Endothelial cell of umbilical vein (primary cell): ENCODE measurements around the gene ATIC. TPM values are rescaled to one million over a fixed set of nuclear protein-coding genes. Genes with fewer than 3 reads are reported as not detected.

Source experiments
- BruUV-seq: library from RNA; stranded (reverse); fragments of 400-500 nt; replicated peaks from 2 replicates; lab custom pipeline; 2021; lab: Mats Ljungman, UMichigan
- CTCF ChIA-PET: fragments of 300-600, 350-600 bp; sonication (Branson Sonifier 250); formaldehyde crosslinking; loops from one replicate; lab custom pipeline; 2021; ENCODE audit warnings: antibody characterized with exemption, inconsistent platforms; lab: Charles Lee
- POLR2A ChIA-PET: fragments of 300-600, 350-600 bp; sonication (Branson Sonifier 250); formaldehyde crosslinking; loops from one replicate; lab custom pipeline; 2021; ENCODE audit warnings: antibody characterized with exemption, inconsistent platforms; lab: Charles Lee
- DNase-seq: peaks from one replicate; pipeline ENCODE4 v3.0.0-alpha.2; 2011; ENCODE audit warnings: low read depth, low spot score
- FAIRE-seq: peaks from 2 replicates; lab custom pipeline; 2011; peaks lifted over from hg19 to GRCh38; lab: Jason Lieb, UNC
- H2AFZ ChIP-seq: 2 replicates; pipeline ENCODE4 v1.6.0; 2012; ENCODE audit warnings: low read depth, low read length, control low read depth, inconsistent platforms
- H3K27ac ChIP-seq: 2 replicates; pipeline ENCODE4 v1.5.1; 2011; ENCODE audit warnings: low read depth, mild to moderate bottlenecking, control low read depth, low read length, moderate library complexity; ENCODE audit not compliant: insufficient read depth
- H3K27me3 ChIP-seq, 2 experiments: 2 replicates each; pipeline versions ENCODE4 v1.6.0 to v1.6.1; 2011; ENCODE audit warnings: low read length in 2 of 2, mixed read lengths in 1 of 2; ENCODE audit not compliant: control insufficient read depth in 2 of 2, insufficient read depth in 2 of 2
- H3K36me3 ChIP-seq, 2 experiments: 2 replicates in 1 of 2; 3 replicates in 1 of 2; pipeline ENCODE4 v1.5.1; 2011; ENCODE audit warnings: low read length in 2 of 2, mild to moderate bottlenecking in 1 of 2, moderate library complexity in 1 of 2; ENCODE audit not compliant: control insufficient read depth in 2 of 2, insufficient read depth in 2 of 2; ENCODE audit errors: extremely low read depth in 1 of 2
- H3K4me1 ChIP-seq: 3 replicates; pipeline ENCODE4 v1.5.1; 2011; ENCODE audit warnings: mild to moderate bottlenecking, low read length; ENCODE audit not compliant: control insufficient read depth, insufficient read depth; ENCODE audit errors: extremely low read depth
- H3K4me2 ChIP-seq: 2 replicates; pipeline ENCODE4 v1.6.1; 2011; ENCODE audit warnings: low read length, control low read depth, mixed read lengths; ENCODE audit not compliant: insufficient read depth
- H3K4me3 ChIP-seq, 3 experiments: fragments of 200-600 bp in 1 of 3; sonication (generic), shearing (Covaris generic) in 1 of 3; replicated peaks in 1 of 3; 2 replicates each; pipeline ENCODE4 v1.5.1; 2011 to 2016; ENCODE audit warnings: control low read depth in 3 of 3, low read length in 3 of 3, mild to moderate bottlenecking in 2 of 3, inconsistent platforms in 1 of 3, low read depth in 1 of 3, moderate library complexity in 1 of 3; ENCODE audit not compliant: insufficient read depth in 1 of 3
- H3K79me2 ChIP-seq: 2 replicates; pipeline ENCODE4 v1.6.0; 2012; ENCODE audit warnings: low read length, inconsistent platforms; ENCODE audit not compliant: control insufficient read depth, insufficient read depth
- H3K9ac ChIP-seq: replicated peaks from 2 replicates; pipeline ENCODE3; 2011; ENCODE audit warnings: low read length, control low read depth; ENCODE audit not compliant: insufficient read depth; ENCODE audit errors: extremely low read depth
- H3K9me1 ChIP-seq: replicated peaks from 3 replicates; pipeline ENCODE4 v1.6.0; 2011; ENCODE audit warnings: mild to moderate bottlenecking, low read length; ENCODE audit not compliant: control insufficient read depth, insufficient read depth; ENCODE audit errors: extremely low read depth
- H3K9me3 ChIP-seq: replicated peaks from 2 replicates; pipeline ENCODE4 v1.5.1; 2012; ENCODE audit warnings: low read length, inconsistent platforms; ENCODE audit not compliant: control insufficient read depth, insufficient read depth
- H4K20me1 ChIP-seq: replicated peaks from 2 replicates; pipeline ENCODE3; 2011; ENCODE audit warnings: mild to moderate bottlenecking, low read length; ENCODE audit not compliant: control insufficient read depth, insufficient read depth; ENCODE audit errors: extremely low read depth
- EZH2 ChIP-seq: IDR thresholded peaks from 2 replicates; pipeline ENCODE4 v1.6.1; 2012; ENCODE audit warnings: borderline replicate concordance, low read depth, mild to moderate bottlenecking, moderate library complexity, low read length, inconsistent platforms; ENCODE audit not compliant: severe bottlenecking
- FOS ChIP-seq: IDR thresholded peaks from 2 replicates; pipeline ENCODE4 v1.6.1; 2011; ENCODE audit warnings: mild to moderate bottlenecking, low read length, moderate library complexity, borderline replicate concordance; ENCODE audit not compliant: insufficient read depth
- GATA2 ChIP-seq: IDR thresholded peaks from 2 replicates; pipeline ENCODE4 v1.7.0; 2011; ENCODE audit warnings: low read depth, mild to moderate bottlenecking, moderate library complexity, mixed read lengths, low read length; ENCODE audit not compliant: insufficient read length, insufficient read depth
- POLR2A ChIP-seq: IDR thresholded peaks from 2 replicates; pipeline ENCODE4 v1.6.1; 2012; ENCODE audit warnings: low read depth, mild to moderate bottlenecking, control low read depth, low read length
- dilution Hi-C: fragments of 300-500 bp; cut with MboI; formaldehyde crosslinking; loops from one replicate; pipeline ENCODE4 v1.15.0; 2019; ENCODE audit warnings: low sequenced_read_pairs; ENCODE audit not compliant: extremely low pct_ligation_motif_present
- intact Hi-C: fragments of 100-400 bp; cut with micrococcal nuclease; formaldehyde crosslinking; loops from one replicate; pipeline ENCODE4 v1.10.0; 2022
- polyA plus RNA-seq, 4 experiments: library from polyadenylated mRNA; depleted of rRNA in 3 of 4; stranded (reverse) in 3 of 4; unstranded in 1 of 4; fragments of >200 nt; gene quantifications; 2 replicates each; pipeline versions ENCODE4 v1.2.1 to v1.2.3, GENCODE V29; 2011 to 2012; ENCODE audit warnings: missing spikeins in 1 of 4
- total RNA-seq: library from RNA; stranded (reverse); gene quantifications from 2 replicates; pipeline ENCODE4 v1.2.3, GENCODE V29; 2021
- TF ChIP-seq, protein P1 (sequence below), 2 donors: IDR thresholded peaks; 1 replicate in 1 of 2; 2 replicates in 1 of 2; pipeline ENCODE4 v1.5.1; 2011; ENCODE audit warnings: low read length in 2 of 2, mild to moderate bottlenecking in 2 of 2, moderate library complexity in 2 of 2, control low read depth in 1 of 2, inconsistent platforms in 1 of 2, low read depth in 1 of 2; ENCODE audit not compliant: insufficient read depth in 1 of 2; ENCODE audit errors: extremely low read depth in 1 of 2
- TF ChIP-seq, protein P2 (sequence below): IDR thresholded peaks from 2 replicates; pipeline ENCODE4 v1.6.1; 2011; ENCODE audit not compliant: insufficient read depth, insufficient read length

ATIC gene
- total and polyA plus RNA-seq, 2 donors (not counting 3 experiments of a cell fraction or from before 2014, with no cell fraction given), result 29.5 to 80.2 TPM

DNA sequence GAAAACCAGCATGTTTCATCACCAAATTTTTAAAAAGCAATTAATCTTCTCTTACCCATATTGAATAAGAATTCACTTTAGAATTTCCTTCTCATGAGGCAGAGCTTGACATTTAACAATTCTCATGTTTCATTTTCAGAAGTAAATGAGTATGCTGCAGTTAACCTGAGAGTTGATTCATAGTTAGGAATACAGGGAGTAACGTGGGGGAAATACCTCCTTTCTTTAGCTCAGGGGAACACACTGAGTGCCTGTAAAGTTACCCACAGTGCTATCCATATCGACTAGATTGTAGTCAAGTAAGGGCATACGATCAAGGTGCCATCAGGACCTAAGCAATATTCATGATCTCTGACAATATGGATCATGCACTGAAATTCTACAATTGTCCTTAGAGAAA lies 38.9 kb upstream of the ATIC start:
- Histone ChIP-seq H2AFZ (no peak overlapping the region), H4K20me1 (no peaks in the 10 kb centered on the region), H3K9ac (no peak overlapping the region), H3K36me3 (no peaks in the 10 kb centered on the region), H3K4me1 (no peaks in the 10 kb centered on the region), H3K4me2 (no peak overlapping the region), H3K9me3 (no peaks in the 10 kb centered on the region), H3K79me2 (no peaks in the 10 kb centered on the region), H3K27ac (no peak overlapping the region), H3K27me3 (peaks cover 0 to 1% of the 10 kb centered on the region in 2 experiments), H3K9me1 (no peaks in the 10 kb centered on the region), H3K4me3 (no peak overlapping the region)
- DNase-seq (no peak), FAIRE-seq (no peak)
- TF ChIP-seq, protein P1, sequence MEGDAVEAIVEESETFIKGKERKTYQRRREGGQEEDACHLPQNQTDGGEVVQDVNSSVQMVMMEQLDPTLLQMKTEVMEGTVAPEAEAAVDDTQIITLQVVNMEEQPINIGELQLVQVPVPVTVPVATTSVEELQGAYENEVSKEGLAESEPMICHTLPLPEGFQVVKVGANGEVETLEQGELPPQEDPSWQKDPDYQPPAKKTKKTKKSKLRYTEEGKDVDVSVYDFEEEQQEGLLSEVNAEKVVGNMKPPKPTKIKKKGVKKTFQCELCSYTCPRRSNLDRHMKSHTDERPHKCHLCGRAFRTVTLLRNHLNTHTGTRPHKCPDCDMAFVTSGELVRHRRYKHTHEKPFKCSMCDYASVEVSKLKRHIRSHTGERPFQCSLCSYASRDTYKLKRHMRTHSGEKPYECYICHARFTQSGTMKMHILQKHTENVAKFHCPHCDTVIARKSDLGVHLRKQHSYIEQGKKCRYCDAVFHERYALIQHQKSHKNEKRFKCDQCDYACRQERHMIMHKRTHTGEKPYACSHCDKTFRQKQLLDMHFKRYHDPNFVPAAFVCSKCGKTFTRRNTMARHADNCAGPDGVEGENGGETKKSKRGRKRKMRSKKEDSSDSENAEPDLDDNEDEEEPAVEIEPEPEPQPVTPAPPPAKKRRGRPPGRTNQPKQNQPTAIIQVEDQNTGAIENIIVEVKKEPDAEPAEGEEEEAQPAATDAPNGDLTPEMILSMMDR (IDR thresholded peaks at IDR 0.05; ENCODE audit: extremely low read depth in 1 of 2, insufficient read depth in 1 of 2, low read depth in 1 of 2, low read length in 2 of 2), result no peak
- TF ChIP-seq FOS (no peak), POLR2A (no peak), GATA2 (no peak), EZH2 (no peak)
- TF ChIP-seq, protein P2, sequence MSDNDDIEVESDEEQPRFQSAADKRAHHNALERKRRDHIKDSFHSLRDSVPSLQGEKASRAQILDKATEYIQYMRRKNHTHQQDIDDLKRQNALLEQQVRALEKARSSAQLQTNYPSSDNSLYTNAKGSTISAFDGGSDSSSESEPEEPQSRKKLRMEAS, result no peak
- no TSS peak for BruUV-seq
- POLR2A ChIA-PET, result no interaction called here
- CTCF ChIA-PET, result no interaction called here
- dilution Hi-C loops, result no loop called here
- intact Hi-C loops, result loop anchor here (5.0 kb wide), 1 partner anchor 1466 kb away; no protein-coding TSS in a partner anchor
